Brain microvascular endothelial cell (primary cell): ENCODE measurements around the gene CDC14A.

ENCODE experiments used
- DNase-seq: peaks from one replicate; pipeline ENCODE4 v3.0.0-alpha.2; 2020
- H3K27ac ChIP-seq: fragments of 250-450 bp; sonication (Bioruptor Pico); 2 replicates; pipeline ENCODE4 v1.5.1; 2020; ENCODE audit warnings: mild to moderate bottlenecking, moderate library complexity
- H3K27me3 ChIP-seq: fragments of 250-450 bp; sonication (Bioruptor Pico); replicated peaks from 2 replicates; pipeline ENCODE4 v1.5.1; 2020; ENCODE audit warnings: mild to moderate bottlenecking
- H3K36me3 ChIP-seq: fragments of 250-450 bp; sonication (Bioruptor Pico); replicated peaks from 2 replicates; pipeline ENCODE4 v1.5.1; 2020; ENCODE audit warnings: mild to moderate bottlenecking
- H3K4me3 ChIP-seq: 2 replicates; pipeline ENCODE4 v1.5.1; 2011; ENCODE audit warnings: low read depth, mild to moderate bottlenecking, control low read depth, low read length, moderate library complexity
- in situ Hi-C: cut with HindIII; loops from 2 replicates; pipeline ENCODE4 v1.10.0; 2017; ENCODE audit warnings: low sequenced_read_pairs, low pct_ligation_motif_present
- TF ChIP-seq, protein P1 (sequence below): IDR thresholded peaks from 2 replicates; pipeline ENCODE4 v1.5.1; 2011; ENCODE audit warnings: low read depth, mild to moderate bottlenecking, moderate library complexity, low read length, control low read depth, inconsistent platforms; ENCODE audit errors: missing control alignments

Gene CDC14A

GRCh38 chr1:100428160-100428559, 75.9 kb downstream of the CDC14A start:
- DNase-seq, result no peak
- in situ Hi-C loops, result no loop called here
- Histone ChIP-seq H3K36me3 (no peaks in the 10 kb centered on the region), H3K27ac (no peak overlapping the region), H3K27me3 (no peaks in the 10 kb centered on the region), H3K4me3 (no peak overlapping the region)
- TF ChIP-seq, protein P1, sequence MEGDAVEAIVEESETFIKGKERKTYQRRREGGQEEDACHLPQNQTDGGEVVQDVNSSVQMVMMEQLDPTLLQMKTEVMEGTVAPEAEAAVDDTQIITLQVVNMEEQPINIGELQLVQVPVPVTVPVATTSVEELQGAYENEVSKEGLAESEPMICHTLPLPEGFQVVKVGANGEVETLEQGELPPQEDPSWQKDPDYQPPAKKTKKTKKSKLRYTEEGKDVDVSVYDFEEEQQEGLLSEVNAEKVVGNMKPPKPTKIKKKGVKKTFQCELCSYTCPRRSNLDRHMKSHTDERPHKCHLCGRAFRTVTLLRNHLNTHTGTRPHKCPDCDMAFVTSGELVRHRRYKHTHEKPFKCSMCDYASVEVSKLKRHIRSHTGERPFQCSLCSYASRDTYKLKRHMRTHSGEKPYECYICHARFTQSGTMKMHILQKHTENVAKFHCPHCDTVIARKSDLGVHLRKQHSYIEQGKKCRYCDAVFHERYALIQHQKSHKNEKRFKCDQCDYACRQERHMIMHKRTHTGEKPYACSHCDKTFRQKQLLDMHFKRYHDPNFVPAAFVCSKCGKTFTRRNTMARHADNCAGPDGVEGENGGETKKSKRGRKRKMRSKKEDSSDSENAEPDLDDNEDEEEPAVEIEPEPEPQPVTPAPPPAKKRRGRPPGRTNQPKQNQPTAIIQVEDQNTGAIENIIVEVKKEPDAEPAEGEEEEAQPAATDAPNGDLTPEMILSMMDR, result no peak

DNA sequence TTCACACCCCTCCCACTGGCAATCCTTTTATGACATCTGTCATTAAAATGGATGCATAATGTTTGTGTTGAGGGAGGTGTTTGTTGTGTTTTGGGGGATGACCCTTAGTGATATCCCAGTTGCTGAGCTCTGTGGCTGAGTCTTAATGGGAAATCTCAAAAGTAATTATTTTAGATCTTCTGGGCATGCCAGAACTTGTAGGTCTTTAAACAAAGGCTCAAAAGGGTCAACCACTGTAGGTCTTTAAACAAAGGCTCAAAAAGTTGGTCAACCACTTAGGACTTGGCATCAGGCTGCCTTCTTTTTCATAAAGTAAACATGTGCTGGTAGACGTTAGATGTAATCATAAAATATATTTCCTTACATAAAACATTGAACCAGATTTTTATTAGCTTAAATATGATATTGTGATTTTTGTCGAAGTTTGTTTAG, 78.0 kb downstream of the CDC14A start:
- no peak for DNase-seq
- Histone ChIP-seq H3K27ac (no peak overlapping the region), H3K4me3 (no peak overlapping the region), H3K27me3 (no peaks in the 10 kb centered on the region), H3K36me3 (no peaks in the 10 kb centered on the region)
- in situ Hi-C loops, result no loop called here
- TF ChIP-seq, protein P1, result no peak

DNA sequence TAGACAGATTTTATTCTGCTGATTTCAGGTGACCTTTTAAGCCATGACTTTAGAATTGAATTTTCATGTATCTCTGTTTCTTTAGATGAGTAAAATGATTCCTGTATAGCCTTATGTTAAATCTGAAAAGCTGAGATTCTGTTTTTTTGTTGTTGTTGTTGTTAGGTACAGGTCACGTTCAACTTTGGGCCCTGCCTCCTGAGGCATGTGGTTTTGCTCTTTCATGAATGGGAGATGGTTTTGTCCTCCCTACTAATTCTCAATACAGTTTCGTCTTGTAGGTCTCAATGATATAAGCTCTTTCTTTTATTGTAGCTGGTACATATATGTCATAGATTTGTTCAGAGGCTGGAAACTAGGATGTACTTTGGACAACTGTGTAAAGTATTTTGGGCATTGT, 79.6 kb downstream of the CDC14A start:
- Histone ChIP-seq H3K27me3 (no peaks in the 10 kb centered on the region), H3K4me3 (no peak overlapping the region), H3K27ac (no peak overlapping the region), H3K36me3 (no peaks in the 10 kb centered on the region)
- DNase-seq, result no peak
- TF ChIP-seq, protein P1, result no peak
- in situ Hi-C loops, result no loop called here

DNA sequence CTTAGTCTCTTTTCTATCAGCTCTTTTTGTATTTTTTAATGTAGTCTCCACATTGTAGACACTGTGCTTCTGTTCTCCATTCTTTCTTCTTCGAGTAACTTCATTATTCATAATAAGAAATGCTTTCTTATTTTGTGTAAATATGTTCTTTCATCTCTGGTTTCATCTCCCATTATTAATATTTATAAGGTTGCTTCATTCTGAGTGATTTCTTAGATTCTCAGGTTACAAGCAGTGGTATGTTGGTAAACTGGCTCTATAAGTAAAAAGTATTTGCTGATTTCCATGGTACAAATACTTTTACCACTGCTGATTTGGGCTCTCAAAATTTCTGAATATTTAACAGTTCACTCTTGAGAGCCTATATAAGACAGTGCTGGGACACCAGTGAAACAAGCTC, 81.3 kb downstream of the CDC14A start:
- H3K4me3 ChIP-seq, result no peak overlapping the region
- no peak for DNase-seq
- no peak overlapping the region for H3K27ac ChIP-seq
- TF ChIP-seq, protein P1, result no peak
- in situ Hi-C loops, result no loop called here
- no peaks in the 10 kb centered on the region for H3K27me3 ChIP-seq
- no peaks in the 10 kb centered on the region for H3K36me3 ChIP-seq

- TF ChIP-seq, protein P1, result no peak
- Histone ChIP-seq H3K36me3 (no peaks in the 10 kb centered on the region), H3K4me3 (no peak overlapping the region), H3K27ac (no peak overlapping the region), H3K27me3 (no peaks in the 10 kb centered on the region)
- in situ Hi-C loops, result no loop called here
- DNase-seq, result no peak
Measured at GRCh38 chr1:100434831-100435230, 82.5 kb downstream of the CDC14A start.

DNA sequence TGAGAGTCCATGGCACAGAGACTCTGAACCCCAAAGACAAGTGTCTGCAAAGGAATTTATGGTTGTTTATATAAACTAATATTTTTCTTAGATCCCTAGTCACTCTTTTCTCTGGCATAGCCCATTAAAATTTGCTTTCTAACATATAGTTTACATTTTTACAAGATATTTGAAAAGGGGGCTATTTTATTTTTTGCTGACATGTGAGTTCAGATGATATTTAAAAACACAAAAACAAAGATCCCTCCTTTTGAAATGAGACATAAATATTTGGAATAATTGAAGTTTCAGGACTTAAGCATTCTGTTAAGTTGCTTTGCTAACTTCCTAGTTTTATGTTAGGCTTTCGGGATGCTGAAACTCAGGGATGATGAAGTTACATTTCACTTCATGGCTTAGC, 86.1 kb downstream of the CDC14A start:
- in situ Hi-C loops, result no loop called here
- Histone ChIP-seq H3K4me3 (no peak overlapping the region), H3K27me3 (no peaks in the 10 kb centered on the region), H3K36me3 (no peaks in the 10 kb centered on the region), H3K27ac (no peak overlapping the region)
- DNase-seq, result no peak
- TF ChIP-seq, protein P1, result no peak
